Natural killer cell (primary cell): ENCODE results near the gene UBXN2A. TPM values are rescaled to one million over a fixed set of nuclear protein-coding genes. Genes with fewer than 3 reads are reported as not detected.

Experiments
- ATAC-seq, 3 donors: fragments of 150-1000 bp in 2 of 3; fragments of 200-7000 bp in 1 of 3; cut with Tn5 transposase; 1 replicate in 1 of 3; 2 replicates in 2 of 3; pipeline ENCODE4 v1.10.0; 2021; ENCODE audit warnings: mild to moderate bottlenecking in 2 of 3, moderate library complexity in 2 of 3
- DNase-seq, 2 donors: peaks; one replicate each; pipeline versions ENCODE4 v3.0.0 to v3.0.0-alpha.2; 2013 to 2021; ENCODE audit warnings: mixed read lengths in 1 of 2
- H3K27ac ChIP-seq: one replicate; pipeline ENCODE4 v1.5.1; 2013; ENCODE audit warnings: mild to moderate bottlenecking, low read length
- H3K27me3 ChIP-seq: one replicate; pipeline ENCODE4 v1.6.1; 2013; ENCODE audit warnings: low read length; ENCODE audit not compliant: control insufficient read depth, insufficient read depth
- H3K36me3 ChIP-seq: one replicate; pipeline ENCODE4 v1.6.1; 2013; ENCODE audit warnings: low read length; ENCODE audit not compliant: control insufficient read depth, insufficient read depth
- H3K4me1 ChIP-seq: one replicate; pipeline ENCODE4 v1.6.1; 2013; ENCODE audit warnings: low read length; ENCODE audit not compliant: control insufficient read depth, insufficient read depth
- H3K4me3 ChIP-seq: one replicate; pipeline ENCODE4 v1.5.1; 2013; ENCODE audit warnings: low read length
- H3K9me3 ChIP-seq: one replicate; pipeline ENCODE4 v1.6.1; 2013; ENCODE audit warnings: low read length; ENCODE audit not compliant: control insufficient read depth, insufficient read depth
- H3K27ac Mint-ChIP-seq, 2 donors: one replicate each; pipeline ENCODE4 v1.8.0; 2022; ENCODE audit warnings: mild to moderate bottlenecking in 2 of 2, mixed read lengths in 2 of 2, moderate library complexity in 1 of 2
- H3K27me3 Mint-ChIP-seq, 2 donors: one replicate each; pipeline ENCODE4 v1.8.0; 2022; ENCODE audit warnings: low read depth in 2 of 2, mixed read lengths in 2 of 2
- H3K36me3 Mint-ChIP-seq: one replicate; pipeline ENCODE4 v1.8.0; 2022; ENCODE audit warnings: mixed read lengths
- H3K4me1 Mint-ChIP-seq, 2 donors: one replicate each; pipeline ENCODE4 v1.8.0; 2022; ENCODE audit warnings: mixed read lengths in 2 of 2
- H3K4me3 Mint-ChIP-seq: one replicate; pipeline ENCODE4 v1.8.0; 2022; ENCODE audit warnings: mild to moderate bottlenecking, moderate library complexity, mixed read lengths
- H3K9me3 Mint-ChIP-seq, 2 donors: one replicate each; pipeline ENCODE4 v1.8.0; 2022; ENCODE audit warnings: mixed read lengths in 2 of 2
- CTCF ChIP-seq: fragments of 200-600 bp; IDR thresholded peaks from one replicate; pipeline ENCODE4 v1.8.0; 2022; ENCODE audit warnings: antibody characterized with exemption
- WGBS: methylation state at CpG from one replicate; pipeline ENCODE4 v1.1.7; 2013; ENCODE audit warnings: missing lambda C conversion rate; ENCODE audit not compliant: insufficient coverage; 5-methylcytosine and 5-hydroxymethylcytosine counted together
- intact Hi-C: fragments of 100-400 bp; cut with micrococcal nuclease; formaldehyde crosslinking; loops from one replicate; pipeline ENCODE4 v1.14.2; 2022
- total RNA-seq, 4 donors: library from RNA; stranded (reverse); fragments of 120-200 nt in 1 of 4; gene quantifications; one replicate each; pipeline versions ENCODE4 v1.2.3 to v1.2.4, GENCODE V29; 2013 to 2022

Gene UBXN2A
- total RNA-seq, 3 donors from 2014 or later (not counting 1 experiment from before 2014, with no cell fraction given): 14.7 to 18.0 (median 16.2) TPM

DNA sequence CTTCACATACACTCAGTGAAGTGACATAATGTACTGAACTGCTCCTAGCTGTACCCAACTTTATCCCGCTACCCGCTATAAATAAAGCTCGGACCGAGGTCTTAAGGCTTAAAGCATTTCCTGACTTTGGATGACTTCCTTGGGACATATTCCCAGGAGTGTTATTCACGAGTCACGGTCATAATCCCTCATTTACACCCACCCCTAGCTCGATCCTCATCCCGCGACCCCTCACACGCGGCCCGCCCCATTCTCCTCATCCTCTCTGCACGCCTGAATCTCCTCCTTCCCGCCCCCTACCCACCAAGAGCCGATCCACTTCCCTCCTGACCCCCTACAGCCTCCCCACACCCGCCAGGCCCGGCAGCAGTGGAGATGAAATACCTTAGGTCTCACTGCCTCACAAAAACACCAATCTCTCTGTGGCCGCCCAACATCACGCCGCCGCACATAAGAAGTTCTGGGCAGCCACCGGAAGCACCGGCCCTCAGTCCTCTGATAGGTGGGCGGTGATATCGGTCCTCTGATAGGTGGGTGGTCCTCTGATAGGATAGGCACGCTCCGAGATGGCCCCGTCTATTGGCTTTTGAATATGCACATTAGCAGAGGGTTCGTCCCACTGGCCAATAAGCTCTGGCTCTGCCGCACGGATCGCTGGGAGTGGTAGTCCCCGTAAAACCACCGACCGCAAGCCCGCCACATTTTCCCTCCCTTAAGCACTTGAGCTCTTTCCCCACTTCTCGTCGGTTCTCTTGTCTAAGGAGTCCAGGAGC is 106.9 kb downstream of the UBXN2A start, which contains the start of gene WDCP:
WDCP (minus strand) TSS at position 462 of the 773 bp plus-strand sequence. CDS start 7,897 bp downstream, outside the sequence.
- Mint-ChIP-seq H3K36me3 (no peaks in the 10 kb centered on the region), H3K4me3 (peak within 1 kb of the TSS; percentile 99), H3K4me1 (peaks cover 24 to 28% of the 10 kb centered on the region in 2 donors), H3K27me3 (no peaks in the 10 kb centered on the region), H3K27ac (peak within 1 kb of the TSS; percentile 93 to 94), H3K9me3 (no peaks in the 10 kb centered on the region)
- H3K27me3 ChIP-seq: no peaks in the 10 kb centered on the region
- no peak for TF ChIP-seq CTCF
- peak within 1 kb of the TSS; percentile 36 for H3K27ac ChIP-seq
- DNase-seq (peak; percentile 88 to 97), ATAC-seq (peak; percentile 97 to 100 (median 99))
- under 1% methylated on average over 38 of the region's 38 CpGs for whole genome bisulfite sequencing
- peak within 1 kb of the TSS; percentile 74 for H3K4me3 ChIP-seq
- no peaks in the 10 kb centered on the region for H3K9me3 ChIP-seq
- H3K4me1 ChIP-seq: peaks cover 20% of the 10 kb centered on the region
- H3K36me3 ChIP-seq: no peaks in the 10 kb centered on the region
- intact Hi-C loops: loop anchor here (1.0 kb wide), 3 partner anchors 29 to 120 kb away; partner anchors contain the start of genes ATAD2B, SF3B6 and UBXN2A

GRCh38 chr2:24047703-24048033 is 107.4 kb downstream of the UBXN2A start:
- 60% methylated on average over 8 of the region's 8 CpGs for WGBS
- H3K4me1 Mint-ChIP-seq: peaks cover 24 to 28% of the 10 kb centered on the region in 2 donors

GRCh38 chr2:24048769-24049484 is 108.7 kb downstream of the UBXN2A start:
- DNase-seq (peak in 1 of 2 donors; percentile 28), ATAC-seq (no peak)
- peaks cover 20% of the 10 kb centered on the region for H3K4me1 ChIP-seq
- Mint-ChIP-seq H3K9me3 (no peaks in the 10 kb centered on the region), H3K4me1 (peaks cover 24 to 28% of the 10 kb centered on the region in 2 donors), H3K4me3 (no peak overlapping the region), H3K36me3 (no peaks in the 10 kb centered on the region), H3K27ac (no peak overlapping the region), H3K27me3 (no peaks in the 10 kb centered on the region)
- H3K27me3 ChIP-seq: no peaks in the 10 kb centered on the region
- H3K9me3 ChIP-seq: no peaks in the 10 kb centered on the region
- no peaks in the 10 kb centered on the region for H3K36me3 ChIP-seq
- TF ChIP-seq CTCF: no peak
- intact Hi-C loops: no loop called here
- H3K4me3 ChIP-seq: peak overlapping the region; percentile 32
- no peak overlapping the region for H3K27ac ChIP-seq
- 21% methylated on average over 17 of the region's 23 CpGs for WGBS

More at GRCh38 chr2:24047703-24048033, 107.4 kb downstream of the UBXN2A start:
- Mint-ChIP-seq H3K27me3 (no peaks in the 10 kb centered on the region), H3K36me3 (no peaks in the 10 kb centered on the region), H3K27ac (peak overlapping the region; percentile 93 to 94), H3K4me3 (peak overlapping the region; percentile 99), H3K9me3 (no peaks in the 10 kb centered on the region)
- no peak for TF ChIP-seq CTCF
- Histone ChIP-seq H3K9me3 (no peaks in the 10 kb centered on the region), H3K36me3 (no peaks in the 10 kb centered on the region), H3K27me3 (no peaks in the 10 kb centered on the region), H3K4me3 (no peak overlapping the region), H3K4me1 (peaks cover 20% of the 10 kb centered on the region), H3K27ac (no peak overlapping the region)
- ATAC-seq: no peak
- intact Hi-C loops: loop anchor here (1.0 kb wide), 3 partner anchors 29 to 120 kb away; partner anchors contain the start of genes ATAD2B, SF3B6 and UBXN2A
- DNase-seq: no peak
